ENCODE measurements around the gene FUS. TPM values are rescaled to one million over a fixed set of nuclear protein-coding genes. Genes with fewer than 3 reads are reported as not detected.

The FUS gene
- total RNA-seq (100 to 1,000 TPM; 597 to 956 (median 714) TPM), polyA plus RNA-seq (100 to 1,000 TPM; 177 to 194 TPM), total RNA-seq (326 reads per million, percentile 96 among the genes with 10 or more reads in this experiment)

DNA sequence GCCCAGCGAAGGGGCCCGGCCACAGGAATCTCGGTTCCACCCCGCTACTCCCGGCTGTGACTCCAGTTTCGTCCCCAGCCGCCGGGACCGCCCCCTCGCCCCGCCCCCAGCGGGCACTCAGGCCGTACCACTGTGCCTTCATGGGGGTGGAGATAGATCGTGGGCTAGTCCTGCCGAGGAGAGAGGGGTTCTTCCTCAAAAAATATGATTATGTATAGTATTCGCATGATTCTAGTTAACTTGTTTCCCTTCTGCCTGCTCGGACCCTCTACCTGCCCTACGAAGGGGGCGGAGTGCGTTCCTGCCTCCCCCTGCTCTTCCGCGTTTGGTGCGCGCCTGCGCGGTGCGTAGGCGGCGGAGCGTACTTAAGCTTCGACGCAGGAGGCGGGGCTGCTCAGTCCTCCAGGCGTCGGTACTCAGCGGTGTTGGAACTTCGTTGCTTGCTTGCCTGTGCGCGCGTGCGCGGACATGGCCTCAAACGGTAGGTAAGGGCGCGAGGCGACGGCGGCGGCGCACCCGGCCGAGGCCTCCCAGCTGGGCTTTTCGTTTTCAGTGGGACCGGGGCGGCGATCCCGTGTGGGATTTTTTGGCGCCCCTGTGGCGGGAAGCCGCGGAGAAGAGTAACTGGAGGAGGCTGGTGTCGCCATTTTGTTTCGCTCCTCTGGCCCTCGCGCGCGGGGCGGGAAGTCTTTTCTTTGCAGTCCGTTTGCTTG is at the start of gene FUS:
FUS (plus strand) TSS at position 393 of the 713 bp plus-strand sequence; CDS start at position 469, 76 bp downstream.
- Mint-ChIP-seq H3K27me3 (peaks cover 0 to 3% (median 0%) of the 10 kb centered on the region in 5 donors), H3K27ac (peak within 1 kb of the TSS; percentile 96 to 100 (median 99)), H3K4me1 (peaks cover 49 to 72% (median 56%) of the 10 kb centered on the region in 7 donors), H3K4me3 (peak within 1 kb of the TSS; percentile 92 to 99 (median 96)), H3K9me3 (peaks cover 0 to 17% (median 0%) of the 10 kb centered on the region in 11 donors), H3K36me3 (peaks cover 14 to 42% (median 33%) of the 10 kb centered on the region in 5 donors)
- ATAC-seq (peak; percentile 87), DNase-seq (peak; percentile 88 to 97 (median 95))
- Histone ChIP-seq H3K4me3 (ENCODE audit: low read length) (peak within 1 kb of the TSS; percentile 76), H3K9me3 (ENCODE audit: control insufficient read depth in 2 of 3, low read length in 3 of 3) (no peaks in the 10 kb centered on the region), H3K36me3 (ENCODE audit: control insufficient read depth in 2 of 3, insufficient read depth in 3 of 3, low read length in 3 of 3) (peaks cover 10 to 40% (median 15%) of the 10 kb centered on the region in 3 experiments), H3K4me1 (ENCODE audit: control insufficient read depth in 2 of 2, insufficient read depth in 2 of 2, low read length in 2 of 2) (peaks cover 56% of the 10 kb centered on the region in 2 donors), H3K27ac (ENCODE audit: low read depth, low read length) (peak within 1 kb of the TSS; percentile 90), H3K27me3 (ENCODE audit: control insufficient read depth in 2 of 2, insufficient read depth in 2 of 2, low read length in 2 of 2) (no peaks in the 10 kb centered on the region)
- POLR2A ChIA-PET = interaction anchor here (0.5 to 6.3 kb wide), 46 partner anchors 9 to 1112 kb away, joined by 3 to 183 read pairs (median 6); partner anchors contain the start of genes ARMC5, BCKDK, FBRS and KAT8
- CTCF ChIA-PET = interaction anchor here (0.8 to 4.3 kb wide), 3 partner anchors 18 to 106 kb away, joined by 3 to 27 read pairs (median 3); partner anchors contain the start of genes ZNF646 and ZNF668
- intact Hi-C loops (cut with micrococcal nuclease) = loop anchor here (1.0 to 10.0 kb wide), 15 partner anchors 21 to 689 kb away; partner anchors contain the start of genes ARMC5 (in 2 of the 2), KAT8 (in 2 of the 2), STX4 (in 2 of the 2) and ZNF646 (in 2 of the 2)

GRCh38 chr16:31130336-31130891 is 49.5 kb upstream of the FUS start:
- peak overlapping the region in 2 of 9 donors; percentile 31 to 58 for H3K27ac Mint-ChIP-seq
- no peak for ATAC-seq
- H3K36me3 Mint-ChIP-seq = peaks cover 0 to 18% (median 4%) of the 10 kb centered on the region in 5 donors
- Histone ChIP-seq H3K9me3 (ENCODE audit: control insufficient read depth in 2 of 3, low read length in 3 of 3) (no peaks in the 10 kb centered on the region), H3K4me1 (ENCODE audit: control insufficient read depth in 2 of 2, insufficient read depth in 2 of 2, low read length in 2 of 2) (no peaks in the 10 kb centered on the region), H3K36me3 (ENCODE audit: control insufficient read depth in 2 of 3, insufficient read depth in 3 of 3, low read length in 3 of 3) (peaks cover 5 to 77% (median 13%) of the 10 kb centered on the region in 3 experiments), H3K27me3 (ENCODE audit: control insufficient read depth in 2 of 2, insufficient read depth in 2 of 2, low read length in 2 of 2) (no peaks in the 10 kb centered on the region), H3K4me3 (ENCODE audit: low read length) (no peak overlapping the region), H3K27ac (ENCODE audit: low read depth, low read length) (no peak overlapping the region)
- no peak for DNase-seq
- no peak overlapping the region for H3K4me3 Mint-ChIP-seq
- intact Hi-C loops (cut with micrococcal nuclease) = no loop called here
- CTCF ChIA-PET = no interaction called here
- H3K4me1 Mint-ChIP-seq = peaks cover 3 to 22% (median 11%) of the 10 kb centered on the region in 7 donors
- no peaks in the 10 kb centered on the region for H3K9me3 Mint-ChIP-seq
- no peaks in the 10 kb centered on the region for H3K27me3 Mint-ChIP-seq
- POLR2A ChIA-PET = interaction anchor here (1.9 kb wide), 1 partner anchor 11 kb away, joined by 8 read pairs; no protein-coding TSS in a partner anchor

DNA sequence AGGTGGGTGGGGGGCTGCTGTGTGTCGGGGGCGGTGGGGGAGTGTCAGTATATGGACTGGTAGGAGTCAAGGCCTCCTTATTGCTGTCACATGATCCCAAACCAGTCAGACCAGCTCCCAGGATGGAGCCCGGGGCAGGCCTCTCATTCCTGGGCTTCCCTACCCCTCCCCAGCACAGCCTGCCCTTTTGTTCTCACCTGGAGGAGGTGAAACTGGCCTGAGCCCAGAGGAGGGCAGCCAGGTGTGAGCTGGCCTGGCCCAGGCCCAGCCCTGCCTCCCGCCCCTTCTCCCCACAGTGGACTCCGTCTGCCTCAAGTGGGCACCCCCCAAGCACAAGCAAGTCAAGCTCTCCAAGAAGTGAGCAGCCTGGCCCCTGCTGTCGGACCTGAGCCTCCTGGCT is 49.0 kb upstream of the FUS start:
- Histone ChIP-seq H3K9me3 (ENCODE audit: control insufficient read depth in 2 of 3, low read length in 3 of 3) (no peaks in the 10 kb centered on the region), H3K27ac (ENCODE audit: low read depth, low read length) (no peak overlapping the region), H3K4me1 (ENCODE audit: control insufficient read depth in 2 of 2, insufficient read depth in 2 of 2, low read length in 2 of 2) (no peaks in the 10 kb centered on the region), H3K36me3 (ENCODE audit: control insufficient read depth in 2 of 3, insufficient read depth in 3 of 3, low read length in 3 of 3) (peaks cover 5 to 74% (median 9%) of the 10 kb centered on the region in 3 experiments), H3K4me3 (ENCODE audit: low read length) (no peak overlapping the region), H3K27me3 (ENCODE audit: control insufficient read depth in 2 of 2, insufficient read depth in 2 of 2, low read length in 2 of 2) (no peaks in the 10 kb centered on the region)
- no peak for ATAC-seq
- Mint-ChIP-seq H3K27ac (no peak overlapping the region), H3K27me3 (no peaks in the 10 kb centered on the region), H3K4me1 (peaks cover 3 to 20% (median 11%) of the 10 kb centered on the region in 7 donors), H3K9me3 (no peaks in the 10 kb centered on the region), H3K4me3 (no peak overlapping the region), H3K36me3 (peaks cover 0 to 16% (median 4%) of the 10 kb centered on the region in 5 donors)
- intact Hi-C loops (cut with micrococcal nuclease) = no loop called here
- ChIA-PET POLR2A (interaction anchor here (1.9 kb wide), 1 partner anchor 11 kb away, joined by 8 read pairs; no protein-coding TSS in a partner anchor), CTCF (no interaction called here)
- no peak for DNase-seq

DNA sequence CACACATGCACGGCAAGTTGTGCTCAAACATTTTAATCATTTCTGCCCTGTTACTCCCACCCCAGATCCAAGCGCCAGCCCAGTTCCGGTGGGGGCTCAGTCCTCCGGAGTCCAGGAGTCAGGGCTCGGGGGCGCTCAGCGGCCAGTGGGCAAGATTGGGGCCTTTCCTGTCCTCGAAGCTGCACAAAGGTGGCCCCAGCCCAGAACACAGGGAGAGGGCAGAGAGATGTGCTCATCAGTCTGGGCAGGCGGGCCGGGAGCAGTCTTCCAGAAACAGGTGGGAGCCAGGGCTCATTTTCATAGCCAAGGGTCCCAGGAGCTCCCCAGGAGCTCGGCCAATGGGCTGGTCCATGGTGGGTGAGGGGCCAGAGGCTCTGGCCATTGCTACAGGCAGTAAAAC is 48.5 kb upstream of the FUS start:
- Mint-ChIP-seq H3K4me3 (no peak overlapping the region), H3K4me1 (peaks cover 3 to 15% (median 9%) of the 10 kb centered on the region in 7 donors), H3K27ac (no peak overlapping the region), H3K9me3 (no peaks in the 10 kb centered on the region), H3K27me3 (no peaks in the 10 kb centered on the region), H3K36me3 (peaks cover 0 to 11% (median 4%) of the 10 kb centered on the region in 5 donors)
- intact Hi-C loops (cut with micrococcal nuclease) = no loop called here
- peaks cover 5 to 70% (median 8%) of the 10 kb centered on the region in 3 experiments for H3K36me3 ChIP-seq (ENCODE audit: control insufficient read depth in 2 of 3, insufficient read depth in 3 of 3, low read length in 3 of 3)
- CTCF ChIA-PET = interaction anchor here (1.1 kb wide), 1 partner anchor 20 kb away, joined by 3 read pairs; no protein-coding TSS in a partner anchor
- H3K4me3 ChIP-seq (ENCODE audit: low read length) = no peak overlapping the region
- H3K9me3 ChIP-seq (ENCODE audit: control insufficient read depth in 2 of 3, low read length in 3 of 3) = no peaks in the 10 kb centered on the region
- ATAC-seq (no peak), DNase-seq (no peak)
- no peaks in the 10 kb centered on the region for H3K27me3 ChIP-seq (ENCODE audit: control insufficient read depth in 2 of 2, insufficient read depth in 2 of 2, low read length in 2 of 2)
- H3K27ac ChIP-seq (ENCODE audit: low read depth, low read length) = no peak overlapping the region
- H3K4me1 ChIP-seq (ENCODE audit: control insufficient read depth in 2 of 2, insufficient read depth in 2 of 2, low read length in 2 of 2) = no peaks in the 10 kb centered on the region
- POLR2A ChIA-PET = interaction anchor here (0.7 to 1.9 kb wide), 2 partner anchors 10 to 71 kb away, joined by 3 to 8 read pairs; partner anchors contain the start of gene PYCARD

GRCh38 chr16:31131841-31132271 is 48.1 kb upstream of the FUS start:
- Mint-ChIP-seq H3K27ac (no peak overlapping the region), H3K4me1 (peaks cover 3 to 14% (median 9%) of the 10 kb centered on the region in 7 donors), H3K9me3 (no peaks in the 10 kb centered on the region), H3K4me3 (no peak overlapping the region), H3K27me3 (no peaks in the 10 kb centered on the region), H3K36me3 (peaks cover 0 to 10% (median 4%) of the 10 kb centered on the region in 5 donors)
- H3K4me3 ChIP-seq (ENCODE audit: low read length) = no peak overlapping the region
- ChIA-PET CTCF (interaction anchor here (1.1 kb wide), 1 partner anchor 20 kb away, joined by 3 read pairs; no protein-coding TSS in a partner anchor), POLR2A (interaction anchor here (0.7 to 1.9 kb wide), 2 partner anchors 10 to 71 kb away, joined by 3 to 8 read pairs; partner anchors contain the start of gene PYCARD)
- no peaks in the 10 kb centered on the region for H3K27me3 ChIP-seq (ENCODE audit: control insufficient read depth in 2 of 2, insufficient read depth in 2 of 2, low read length in 2 of 2)
- intact Hi-C loops (cut with micrococcal nuclease) = no loop called here
- no peaks in the 10 kb centered on the region for H3K9me3 ChIP-seq (ENCODE audit: control insufficient read depth in 2 of 3, low read length in 3 of 3)
- H3K36me3 ChIP-seq (ENCODE audit: control insufficient read depth in 2 of 3, insufficient read depth in 3 of 3, low read length in 3 of 3) = peaks cover 5 to 69% (median 8%) of the 10 kb centered on the region in 3 experiments
- H3K27ac ChIP-seq (ENCODE audit: low read depth, low read length) = no peak overlapping the region
- H3K4me1 ChIP-seq (ENCODE audit: control insufficient read depth in 2 of 2, insufficient read depth in 2 of 2, low read length in 2 of 2) = no peaks in the 10 kb centered on the region
- ATAC-seq = no peak
- DNase-seq = no peak

DNA sequence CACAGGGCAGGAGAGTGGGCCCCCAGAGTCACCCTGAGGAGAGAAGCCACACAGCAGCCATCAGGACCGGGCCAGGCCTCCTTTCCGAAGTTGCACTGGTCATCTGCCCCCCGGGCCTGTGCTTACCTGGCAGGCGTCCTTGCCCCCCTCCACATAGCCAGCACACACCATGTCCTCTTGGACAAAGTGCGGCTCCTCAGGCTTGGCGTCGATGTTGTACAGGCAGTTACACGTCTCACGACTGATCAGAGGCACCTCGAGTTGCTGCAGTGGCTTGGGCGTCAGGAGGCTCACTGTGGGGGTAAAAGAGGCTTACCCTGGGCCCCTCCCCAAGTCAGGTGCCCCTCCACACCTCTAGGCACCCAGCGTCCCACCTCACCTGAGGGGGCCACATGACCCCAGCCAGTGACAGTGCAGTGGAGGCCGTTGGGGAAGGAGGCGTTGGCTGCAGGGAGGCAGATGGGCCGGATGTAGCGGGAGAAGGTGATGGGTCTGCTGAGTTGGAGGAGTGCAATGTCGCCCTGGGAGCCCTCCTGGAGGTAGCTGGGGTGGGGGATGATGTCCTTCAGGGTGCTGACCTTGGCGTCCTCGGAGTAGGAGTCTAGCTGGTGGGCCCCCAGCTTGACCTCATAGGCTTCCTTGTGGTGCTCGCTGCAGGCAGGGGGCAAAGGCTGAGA is 47.5 kb upstream of the FUS start:
- H3K4me3 ChIP-seq (ENCODE audit: low read length) = no peak overlapping the region
- H3K27ac ChIP-seq (ENCODE audit: low read depth, low read length) = no peak overlapping the region
- no peaks in the 10 kb centered on the region for H3K9me3 ChIP-seq (ENCODE audit: control insufficient read depth in 2 of 3, low read length in 3 of 3)
- DNase-seq (no peak), ATAC-seq (no peak)
- CTCF ChIA-PET = interaction anchor here (1.1 kb wide), 1 partner anchor 21 kb away, joined by 3 read pairs; no protein-coding TSS in a partner anchor
- Mint-ChIP-seq H3K4me1 (peaks cover 3 to 14% (median 9%) of the 10 kb centered on the region in 7 donors), H3K9me3 (no peaks in the 10 kb centered on the region), H3K27me3 (no peaks in the 10 kb centered on the region), H3K36me3 (peaks cover 0 to 10% (median 4%) of the 10 kb centered on the region in 5 donors), H3K27ac (no peak overlapping the region), H3K4me3 (no peak overlapping the region)
- POLR2A ChIA-PET = no interaction called here
- intact Hi-C loops (cut with micrococcal nuclease) = no loop called here
- H3K36me3 ChIP-seq (ENCODE audit: control insufficient read depth in 2 of 3, insufficient read depth in 3 of 3, low read length in 3 of 3) = peaks cover 5 to 63% (median 6%) of the 10 kb centered on the region in 3 experiments
- no peaks in the 10 kb centered on the region for H3K4me1 ChIP-seq (ENCODE audit: control insufficient read depth in 2 of 2, insufficient read depth in 2 of 2, low read length in 2 of 2)
- H3K27me3 ChIP-seq (ENCODE audit: control insufficient read depth in 2 of 2, insufficient read depth in 2 of 2, low read length in 2 of 2) = no peaks in the 10 kb centered on the region
